HG02623 (cell line): ENCODE results near the gene MVK.

Source experiments
- ATAC-seq: cut with Tn5 transposase; IDR thresholded peaks from one replicate; pipeline ENCODE4 v1.9.1; 2021; ENCODE audit warnings: moderate library complexity; ENCODE audit not compliant: unreplicated experiment

MVK gene

DNA sequence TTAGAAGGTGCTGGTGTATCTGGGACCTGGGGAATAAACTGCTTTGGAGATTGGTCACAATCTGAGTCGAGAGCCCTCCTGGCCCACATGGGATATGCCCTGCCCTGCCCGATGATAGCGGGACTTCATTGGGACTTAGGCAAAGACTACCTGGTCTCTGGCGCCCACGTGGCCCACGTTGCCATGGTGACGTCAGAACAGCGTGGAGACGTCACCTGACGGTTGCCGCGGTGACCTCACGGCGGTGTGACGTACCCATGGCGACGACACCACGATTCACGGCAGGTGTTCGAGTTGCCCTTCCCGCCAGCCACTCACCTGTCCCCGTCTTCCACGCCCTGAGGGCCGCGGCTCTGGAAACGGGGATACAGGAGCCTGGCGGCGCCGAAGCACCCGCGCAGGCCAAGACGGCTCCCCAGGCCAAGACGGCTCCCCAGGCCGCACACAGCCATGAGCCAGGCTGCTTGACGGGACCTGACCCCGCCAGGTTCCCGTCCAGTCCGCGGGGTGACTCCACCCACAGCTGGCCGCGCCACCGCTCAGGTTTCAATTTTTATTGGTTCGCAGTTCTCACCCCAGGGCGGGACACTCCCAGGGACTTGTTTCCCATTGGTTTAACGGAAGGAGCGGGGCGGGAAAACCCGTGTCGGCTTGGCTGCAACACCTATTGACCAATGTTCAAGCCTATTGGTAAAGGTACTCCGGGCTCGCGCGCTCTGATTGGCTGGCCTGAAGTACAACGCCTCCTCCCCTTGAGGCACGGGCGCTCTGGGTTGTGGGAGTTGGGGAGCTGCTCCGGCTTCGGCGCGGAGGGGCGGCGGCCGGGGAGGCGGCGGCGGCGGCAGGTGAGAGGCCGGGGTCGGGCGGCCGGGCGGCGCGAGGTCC is at the start of gene MVK, which contains the start of gene MMAB:
TSS of gene MVK (plus strand) at position 766 of the 885 bp plus-strand sequence. CDS start 1,029 bp downstream, outside the sequence.
TSS of gene MMAB (minus strand) at position 476 of the 885 bp plus-strand sequence. CDS start at position 452, 24 bp downstream.
- peak; percentile 89 for ATAC-seq

DNA sequence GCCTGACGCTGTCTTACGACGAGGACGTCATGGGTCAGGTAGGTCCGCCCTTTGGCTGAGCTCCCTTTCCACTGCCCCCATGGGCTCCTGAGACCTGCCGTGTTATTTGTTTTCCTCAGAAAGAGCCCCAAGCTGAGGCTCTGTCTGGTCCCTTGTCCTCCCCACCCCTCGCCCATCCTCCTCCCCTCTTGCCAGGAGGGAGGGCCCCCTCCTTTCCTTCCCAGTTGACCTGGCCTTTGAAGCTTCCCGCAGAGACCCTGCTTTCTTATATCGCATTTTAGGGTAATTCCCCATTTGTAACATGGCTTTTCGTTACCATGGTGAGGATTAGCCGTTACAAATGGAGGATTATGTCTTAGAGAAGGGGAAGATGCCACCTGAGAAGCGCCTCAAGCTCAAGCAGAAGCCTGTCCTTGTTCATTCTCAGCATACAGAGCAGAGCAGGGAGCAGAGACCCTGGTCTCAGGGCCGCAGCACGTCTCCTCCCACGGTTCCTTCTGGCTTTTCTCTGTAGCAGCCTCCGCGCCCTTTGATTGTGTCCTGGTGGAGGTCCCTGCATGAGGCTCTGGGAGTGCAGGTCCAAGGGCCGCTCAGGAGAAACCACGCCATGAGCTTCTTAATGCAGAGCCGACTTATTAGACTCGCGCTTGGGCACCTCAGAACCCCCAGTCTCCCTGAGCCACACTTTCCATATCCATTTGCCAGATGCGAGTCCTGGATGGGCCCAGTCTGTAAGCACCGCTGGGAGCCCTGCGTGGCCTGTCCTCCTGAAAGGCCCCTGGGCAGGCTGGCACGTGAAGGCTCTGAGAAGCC is 48.9 kb upstream of the MVK start:
- no peak for ATAC-seq

GRCh38 chr12:109525279-109525585 is 48.4 kb upstream of the MVK start:
- ATAC-seq: no peak

DNA sequence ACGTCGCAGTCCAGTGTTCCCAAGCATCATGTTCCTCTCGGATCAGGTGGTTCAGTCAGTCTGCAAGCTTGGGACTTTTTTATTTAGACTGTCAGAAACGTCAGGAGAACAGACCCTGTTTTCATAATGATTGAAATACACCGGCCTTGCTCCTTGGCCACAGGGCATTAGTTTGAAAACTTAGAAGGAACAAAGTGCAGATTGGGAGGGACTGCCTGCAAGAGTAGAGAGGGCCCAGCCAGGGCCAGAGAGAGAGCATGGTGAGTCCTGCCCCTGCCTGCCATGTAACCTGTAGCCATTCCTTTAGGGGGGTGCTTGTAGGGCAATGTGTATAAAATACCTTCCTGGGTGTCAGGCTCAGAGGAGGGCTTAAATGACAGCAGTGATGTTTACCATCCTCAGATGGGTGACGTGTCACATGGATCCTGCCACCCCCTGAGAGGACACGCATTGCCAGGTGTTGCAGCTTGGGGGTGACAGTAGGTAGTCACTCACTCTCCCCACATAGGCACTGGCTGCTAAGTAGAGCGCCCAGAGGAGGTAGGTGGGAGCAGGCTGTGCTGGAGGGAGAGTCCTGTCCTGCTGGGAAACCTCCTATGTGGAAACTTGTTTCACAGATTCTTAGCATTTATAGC is 46.0 kb upstream of the MVK start:
- ATAC-seq: no peak

- ATAC-seq: no peak
Measured at GRCh38 chr12:109529691-109530640, 43.6 kb upstream of the MVK start.

- ATAC-seq: no peak
Measured at GRCh38 chr12:109531411-109531810, 42.2 kb upstream of the MVK start.

DNA sequence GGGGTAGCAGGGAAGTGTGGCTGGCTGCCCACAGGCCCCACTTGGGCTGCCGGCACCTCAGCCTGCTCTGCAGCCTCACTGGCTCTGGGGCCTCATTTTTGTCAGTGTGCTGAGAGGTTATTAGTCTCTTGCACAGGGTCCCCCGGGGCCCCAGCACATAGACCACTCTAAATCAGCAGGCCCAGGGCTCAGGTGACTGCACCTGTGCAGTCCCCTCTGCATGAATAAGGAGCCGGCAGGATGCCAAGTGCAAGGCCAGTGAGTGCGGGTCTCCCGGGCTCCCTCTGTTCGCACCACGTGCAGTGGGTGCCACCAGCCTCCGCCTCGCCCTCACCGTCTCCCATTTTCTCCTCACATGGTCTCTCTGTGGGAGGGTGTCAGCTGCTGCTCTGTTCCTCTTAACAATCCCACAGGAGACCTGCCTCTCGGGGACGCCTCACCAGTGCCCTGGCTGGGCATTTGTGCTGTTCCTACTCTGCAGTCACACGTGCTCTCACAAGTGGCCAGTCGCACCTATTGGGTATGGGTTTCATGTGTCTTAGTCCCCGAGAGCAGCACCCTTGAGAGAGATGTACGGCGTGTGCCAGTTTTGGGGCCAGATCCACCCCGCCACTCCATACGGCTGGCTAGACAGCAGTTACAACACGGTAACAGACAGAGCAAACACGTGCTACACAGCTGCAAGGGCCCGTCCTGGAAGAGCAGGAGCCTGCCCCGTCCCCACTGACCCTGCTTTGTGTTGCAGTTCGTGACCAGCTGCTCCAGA is 40.7 kb upstream of the MVK start:
- ATAC-seq: no peak

- ATAC-seq: no peak
Measured at GRCh38 chr12:109533487-109533740, 40.2 kb upstream of the MVK start.

GRCh38 chr12:109534456-109534855 is 39.1 kb upstream of the MVK start:
- no peak for ATAC-seq

- no peak for ATAC-seq
Measured at GRCh38 chr12:109535231-109535862, 38.2 kb upstream of the MVK start.

- no peak for ATAC-seq
Measured at GRCh38 chr12:109535863-109536250, 37.7 kb upstream of the MVK start.

GRCh38 chr12:109537136-109537535 is 36.5 kb upstream of the MVK start:
- no peak for ATAC-seq

DNA sequence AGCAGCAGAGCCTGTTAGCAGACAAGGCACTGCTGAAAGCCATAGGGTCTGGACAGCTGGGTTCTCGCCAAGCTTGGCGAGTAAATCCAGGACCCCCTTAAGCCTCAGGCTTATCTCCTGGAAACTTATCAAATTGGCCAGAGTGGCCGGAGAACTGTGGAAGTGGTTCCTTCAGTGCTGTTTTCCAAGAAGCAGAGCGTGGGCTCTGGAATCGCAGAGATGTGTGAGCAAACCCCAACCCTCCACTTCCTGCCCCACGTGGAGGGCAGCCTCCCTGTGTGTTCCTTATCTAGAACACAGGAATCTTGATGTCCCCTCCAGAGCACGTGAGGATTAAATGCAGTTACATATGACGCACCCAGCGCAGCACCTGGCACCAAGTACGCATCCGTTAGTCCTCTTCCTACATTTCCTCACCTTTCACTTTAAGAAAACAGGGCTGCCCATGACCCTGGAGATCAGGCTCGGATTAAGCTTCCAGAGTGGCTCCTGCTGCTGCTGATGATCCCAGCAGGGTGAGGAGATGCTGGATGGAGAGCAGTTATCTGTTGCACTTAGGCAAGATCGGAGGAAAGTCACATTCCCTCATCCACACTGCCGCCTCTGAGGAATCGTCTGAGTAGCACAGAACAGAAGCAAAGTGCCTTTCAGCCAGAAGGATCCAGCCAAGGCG is 35.3 kb upstream of the MVK start:
- ATAC-seq: no peak

GRCh38 chr12:109539508-109539907 is 34.1 kb upstream of the MVK start:
- ATAC-seq: no peak

GRCh38 chr12:109540526-109541412 is 32.8 kb upstream of the MVK start:
- no peak for ATAC-seq

DNA sequence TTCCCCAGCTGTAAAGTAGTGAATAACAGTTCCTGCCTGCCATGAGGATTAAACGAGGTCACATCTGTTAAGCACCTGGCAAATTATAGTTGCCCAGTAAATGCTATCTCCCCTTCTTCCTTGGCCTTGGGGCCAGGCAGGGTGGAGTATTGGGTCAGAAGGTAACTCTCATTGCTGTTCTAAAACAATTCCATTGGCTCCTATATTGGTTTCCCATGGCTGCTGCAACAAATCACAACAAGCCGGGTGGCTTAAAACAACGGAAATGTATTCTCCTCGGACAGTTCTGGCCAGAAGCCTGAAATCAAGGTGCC is 32.2 kb upstream of the MVK start:
- no peak for ATAC-seq

DNA sequence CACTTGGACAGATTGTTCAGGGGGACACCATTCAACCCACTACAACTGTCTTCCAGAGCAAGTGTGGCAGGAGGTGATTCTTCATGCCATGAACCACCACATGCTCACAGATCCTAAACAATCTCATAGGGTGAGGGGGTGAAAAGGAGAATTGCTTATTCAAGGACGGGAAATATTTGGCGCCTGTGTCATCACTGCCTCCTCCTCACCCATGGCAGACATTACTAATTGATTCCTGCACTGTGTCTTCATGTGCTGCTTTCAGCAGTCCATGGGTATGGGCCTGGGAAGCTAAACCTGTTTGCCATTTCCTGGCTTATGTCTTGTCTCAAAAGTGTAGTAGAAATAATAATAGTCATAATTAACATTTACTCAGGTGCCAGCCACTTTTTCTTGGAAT is 31.6 kb upstream of the MVK start:
- no peak for ATAC-seq

GRCh38 chr12:109542876-109543275 is 30.7 kb upstream of the MVK start:
- no peak for ATAC-seq
